Panc1 (cell line): ENCODE results near the gene FZR1.

Experiments used
- CTCF ChIP-seq: fragments of 450-650 bp; IDR thresholded peaks from 2 replicates; pipeline ENCODE4 v1.5.1; 2017; ENCODE audit warnings: mild to moderate bottlenecking
- POLR2AphosphoS5 ChIP-seq: IDR thresholded peaks from 2 replicates; pipeline ENCODE4 v1.6.1; 2012; ENCODE audit warnings: mild to moderate bottlenecking, low read depth, low read length, moderate library complexity
- SIN3A ChIP-seq: IDR thresholded peaks from 2 replicates; pipeline ENCODE4 v1.6.1; 2012; ENCODE audit warnings: low read depth, mild to moderate bottlenecking, low read length, moderate library complexity, borderline replicate concordance; ENCODE audit not compliant: insufficient read depth

- TF ChIP-seq CTCF = no peak
- no peak for TF ChIP-seq POLR2AphosphoS5
- TF ChIP-seq SIN3A = no peak
Observed at GRCh38 chr19:3474010-3474409, 32.1 kb upstream of the FZR1 start.
